Right renal cortex interstitium (tissue), 3 donors: ENCODE data around the gene OR1D5. TPM values are rescaled to one million over a fixed set of nuclear protein-coding genes. Genes with fewer than 3 reads are reported as not detected.
"Not testable (repeated sequence)": the region's sequence is repeated elsewhere in the genome, so short reads cannot be mapped to it uniquely, and the experiment has no call there.

Experiments used
- DNase-seq, 3 donors: peaks; one replicate each; pipeline ENCODE4 v3.0.0-alpha.2; 2013; ENCODE audit warnings: low read depth in 3 of 3, low spot score in 2 of 3
- polyA plus RNA-seq, 3 donors: library from polyadenylated mRNA; unstranded; fragments of 120-200 nt; gene quantifications; one replicate each; pipeline ENCODE4 v1.2.1, GENCODE V29; 2013; ENCODE audit not compliant: insufficient read length in 3 of 3

OR1D5 gene
- polyA plus RNA-seq, 3 donors: not detected

GRCh38 chr17:3032258-3033247 is 30.9 kb downstream of the OR1D5 start:
- no peak for DNase-seq

- DNase-seq: not testable (repeated sequence)
Observed at GRCh38 chr17:3030852-3031470, 32.4 kb downstream of the OR1D5 start.

GRCh38 chr17:3030096-3030495 is 33.3 kb downstream of the OR1D5 start:
- DNase-seq: no peak

DNA sequence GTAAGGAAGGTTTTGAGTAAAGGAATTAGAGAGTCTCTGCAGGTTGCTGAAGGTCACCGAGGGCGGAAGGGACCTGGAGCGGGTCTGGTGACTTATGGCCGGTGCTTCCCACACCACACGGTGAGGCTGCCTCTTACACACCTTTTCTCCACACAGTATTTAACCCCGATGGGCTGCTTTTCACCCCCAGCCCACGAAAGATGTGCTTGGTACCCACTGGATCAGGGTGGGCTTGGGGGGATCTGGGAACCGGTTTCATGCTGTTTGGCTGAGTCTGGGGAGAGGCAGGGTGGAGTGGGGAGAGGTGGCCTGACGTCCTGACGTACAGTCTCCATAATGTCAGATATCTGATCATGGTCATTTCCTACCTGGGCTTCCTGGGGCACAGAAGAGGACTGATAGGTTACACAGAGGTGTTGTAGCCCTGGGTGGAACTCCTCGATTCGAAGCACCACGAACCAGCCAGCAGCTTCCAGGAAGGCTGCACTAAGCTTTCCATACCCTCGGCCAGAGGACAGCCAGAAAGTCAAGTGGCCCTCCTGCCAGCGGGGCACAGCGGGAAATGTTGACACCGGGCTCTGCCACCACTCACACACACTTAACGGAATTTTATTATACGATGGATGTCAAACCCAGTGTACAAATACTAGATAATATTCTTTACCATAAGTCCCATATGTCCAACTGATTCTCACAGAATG is 34.0 kb downstream of the OR1D5 start:
- no peak for DNase-seq

DNA sequence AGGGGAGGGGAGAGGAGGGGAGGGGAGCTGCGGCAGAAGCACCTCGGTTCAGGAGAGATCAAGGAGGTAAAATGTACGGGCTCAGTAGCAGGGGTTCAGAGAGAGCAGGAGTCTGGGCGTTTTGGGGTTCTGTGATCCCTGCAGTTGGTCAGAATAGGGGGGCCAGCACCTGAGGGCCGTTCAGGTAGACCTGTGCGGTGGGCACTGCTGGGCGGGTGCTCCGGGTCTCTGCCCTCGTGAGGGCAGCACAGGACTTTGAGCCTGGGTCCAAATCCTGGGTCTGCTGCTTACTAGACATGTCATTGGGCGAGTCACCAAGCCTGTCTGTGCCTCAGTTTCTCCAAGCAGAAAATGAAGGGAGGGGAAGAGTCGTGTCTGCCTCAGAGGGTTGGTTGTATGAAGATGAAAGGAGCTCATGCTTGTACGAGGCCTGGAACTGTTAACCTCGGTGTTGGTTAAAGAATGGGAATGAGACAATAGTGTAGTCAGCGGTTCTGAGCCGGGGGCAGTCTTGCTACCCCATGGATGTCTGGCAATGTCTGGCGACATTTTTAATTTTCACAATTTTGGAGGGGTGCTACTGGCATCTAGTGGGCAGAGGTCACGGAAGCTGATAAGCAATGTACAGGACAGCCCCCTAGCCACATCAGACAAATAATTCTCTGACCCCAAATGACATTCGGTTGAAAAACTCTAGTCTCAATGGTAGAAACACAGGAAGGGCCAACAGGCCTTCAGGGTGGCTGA is 35.4 kb downstream of the OR1D5 start:
- no peak for DNase-seq

- no peak for DNase-seq
Observed at GRCh38 chr17:3026856-3027751, 36.3 kb downstream of the OR1D5 start.

- DNase-seq: no peak
Observed at GRCh38 chr17:3026125-3026855, 37.1 kb downstream of the OR1D5 start.

- no peak for DNase-seq
Observed at GRCh38 chr17:3025421-3026124, 37.8 kb downstream of the OR1D5 start.

DNA sequence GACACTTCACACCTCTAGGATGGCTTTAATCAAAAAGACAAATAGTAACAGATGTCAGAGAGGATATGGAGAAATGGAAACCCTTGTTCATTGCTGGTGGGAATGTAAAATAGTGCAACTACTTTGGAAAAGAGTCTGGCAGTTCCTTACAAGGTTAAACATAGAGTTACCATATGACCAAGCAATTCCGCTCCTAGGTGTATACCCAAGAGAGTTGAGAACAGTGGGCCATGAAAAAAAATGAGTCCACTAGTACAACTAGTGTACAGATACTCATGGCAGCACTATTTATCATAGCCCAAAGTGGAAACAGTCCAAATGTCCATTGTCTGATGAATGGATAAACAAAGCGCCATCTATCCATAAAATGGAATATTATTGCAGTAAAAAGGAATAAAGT is 39.1 kb downstream of the OR1D5 start:
- no peak for DNase-seq

- DNase-seq: no peak
Observed at GRCh38 chr17:3022197-3022596, 41.2 kb downstream of the OR1D5 start.

DNA sequence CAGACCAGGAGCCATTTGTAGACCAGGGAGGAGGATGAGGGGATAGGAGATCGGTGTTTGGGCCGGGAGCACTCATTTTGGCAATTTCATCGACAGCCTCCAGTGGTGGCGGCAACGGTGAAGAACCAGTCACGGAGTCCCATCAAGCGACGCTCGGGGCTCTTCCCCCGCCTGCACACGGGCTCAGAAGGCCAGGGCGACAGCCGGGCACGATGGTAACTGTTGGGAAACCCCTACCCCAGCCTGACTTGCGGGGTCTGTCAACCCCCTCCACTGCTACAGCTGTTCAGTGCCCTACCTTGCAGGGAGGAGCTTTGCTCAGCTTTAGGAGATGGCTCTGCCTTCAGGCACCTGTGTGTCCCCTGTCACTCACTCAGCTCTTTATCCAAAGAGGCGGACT is 43.0 kb downstream of the OR1D5 start:
- no peak for DNase-seq

GRCh38 chr17:3019761-3020160 is 43.6 kb downstream of the OR1D5 start:
- no peak for DNase-seq

DNA sequence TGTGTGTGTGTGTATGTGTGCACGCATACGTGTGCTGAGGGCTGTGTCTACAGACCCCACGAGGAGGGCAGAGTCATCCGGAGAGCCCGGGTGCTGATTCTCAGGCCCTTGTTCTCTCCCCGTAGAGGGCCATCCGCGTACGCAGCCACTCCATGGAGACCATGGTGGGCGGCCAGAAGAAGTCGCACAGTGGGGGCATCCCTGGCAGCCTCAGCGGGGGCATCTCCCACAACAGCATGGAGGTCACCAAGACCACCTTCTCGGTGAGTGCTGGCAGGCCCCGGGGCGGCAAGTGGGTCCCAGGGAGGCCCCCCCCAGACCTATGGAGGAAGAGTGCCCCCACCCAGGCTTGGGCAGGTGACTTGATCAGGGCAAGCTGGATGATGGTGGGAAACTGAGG is 45.5 kb downstream of the OR1D5 start:
- no peak for DNase-seq

DNA sequence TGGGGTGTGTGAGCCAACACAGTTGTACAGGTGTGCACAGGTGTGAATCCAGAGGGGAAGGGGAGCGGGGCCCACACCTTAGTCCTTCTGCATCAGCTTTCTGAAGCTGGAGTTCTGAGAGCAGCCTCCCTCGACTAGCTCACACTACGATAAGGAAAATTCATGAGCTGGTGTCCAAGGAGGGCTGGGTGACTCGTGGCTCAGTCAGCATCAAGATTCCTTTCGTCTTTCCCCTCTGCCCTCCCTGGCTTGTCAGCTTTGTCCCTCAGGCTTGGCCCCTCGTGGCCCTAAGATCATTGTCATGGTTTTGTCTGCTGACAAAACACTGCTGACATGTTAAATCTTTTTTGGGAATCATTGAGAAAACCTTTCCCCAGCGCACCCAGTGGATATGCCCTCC is 47.5 kb downstream of the OR1D5 start:
- no peak for DNase-seq

DNA sequence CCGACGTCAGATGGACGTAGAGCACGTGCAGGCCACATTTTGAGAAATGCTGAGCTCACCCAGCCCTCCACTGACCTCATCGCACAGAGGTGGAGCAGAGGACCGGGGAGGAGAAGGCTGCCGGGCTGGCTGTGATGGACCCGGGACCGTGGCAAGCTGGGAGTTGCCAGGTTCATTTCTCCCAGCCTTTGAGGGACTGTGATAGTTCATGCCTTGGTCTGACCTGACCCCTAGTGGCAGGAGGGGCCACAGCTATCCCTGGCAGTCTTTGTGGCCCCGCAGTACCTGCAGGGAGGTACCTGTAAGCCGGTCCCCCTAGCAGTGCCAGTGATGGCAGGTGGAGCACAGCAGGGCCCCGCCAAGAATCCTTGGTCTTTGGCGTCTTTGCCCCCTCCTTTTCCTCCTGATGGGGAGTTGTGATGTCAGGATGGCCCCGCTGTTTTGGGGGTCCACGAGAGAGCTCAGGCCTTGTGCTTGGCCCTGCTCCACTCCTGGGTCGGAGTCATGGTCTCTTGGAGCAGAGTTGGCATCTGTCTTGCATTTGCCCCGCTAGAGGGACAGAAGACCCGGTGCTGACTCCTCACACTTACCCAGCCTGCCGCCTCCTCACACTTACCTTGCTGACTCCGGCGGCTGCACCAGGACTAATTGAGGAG is 50.4 kb downstream of the OR1D5 start:
- DNase-seq: no peak
